Measurements from ENCODE around the gene CERCAM. TPM values are rescaled to one million over a fixed set of nuclear protein-coding genes. Genes with fewer than 3 reads are reported as not detected.

The CERCAM gene
- total and polyA plus RNA-seq, 2 of the 13 experiments (the other 11 are each of a cell fraction or from before 2014, with no cell fraction given), result 9.0 to 17.1 TPM

- Histone ChIP-seq H3K9ac (ENCODE audit: insufficient read depth, low read depth, low read length) (no peak overlapping the region), H3K27ac (ENCODE audit: extremely low read length, insufficient read depth, low read length) (no peak overlapping the region), H4K20me1 (ENCODE audit: insufficient read depth, low read length) (no peaks in the 10 kb centered on the region), H3K79me2 (ENCODE audit: insufficient read depth, low read length) (no peaks in the 10 kb centered on the region), H3K4me1 (ENCODE audit: insufficient read depth, low read length) (no peaks in the 10 kb centered on the region), H2AFZ (ENCODE audit: low read length) (no peak overlapping the region), H3K27me3 (ENCODE audit: control insufficient read depth in 1 of 2, insufficient read depth in 2 of 2, low read length in 2 of 2) (no peaks in the 10 kb centered on the region), H3K4me2 (ENCODE audit: low read depth, low read length) (no peak overlapping the region), H3K9me3 (ENCODE audit: low read length) (no peaks in the 10 kb centered on the region), H3K4me3 (replicated peaks in 1 of 3; ENCODE audit: insufficient read depth in 1 of 3, low read depth in 2 of 3, low read length in 3 of 3) (no peak overlapping the region), H3K36me3 (replicated peaks in 1 of 2; ENCODE audit: control insufficient read depth in 1 of 2, insufficient read depth in 2 of 2, low read length in 2 of 2) (no peaks in the 10 kb centered on the region)
- DNase-seq (ENCODE audit: low spot score), result no peak
- peak; percentile 22; the same call in 1 of the 3 replicates for ATAC-seq
- intact Hi-C loops (cut with micrococcal nuclease; ENCODE audit: unreplicated experiment) (no loop called here), in situ Hi-C loops (cut with HindIII; ENCODE audit: extremely low pct_ligation_motif_present, low pct_unique_long_range_greater_than_20kb) (no loop called here)
- ChIA-PET POLR2A (interaction anchor here (0.8 kb wide), 1 partner anchor 9 kb away, joined by 3 read pairs; the partner anchor contains the start of gene CERCAM), CTCF (ENCODE audit: low intra/inter-chr PET ratio, low total read pairs) (no interaction called here)
- FAIRE-seq, result no peak
- no TSS peak for BruUV-seq (replicated peaks)
- WGBS (ENCODE audit: low lambda C conversion rate), result 92% methylated on average over 13 of the region's 13 CpGs
- TF ChIP-seq, protein P1, sequence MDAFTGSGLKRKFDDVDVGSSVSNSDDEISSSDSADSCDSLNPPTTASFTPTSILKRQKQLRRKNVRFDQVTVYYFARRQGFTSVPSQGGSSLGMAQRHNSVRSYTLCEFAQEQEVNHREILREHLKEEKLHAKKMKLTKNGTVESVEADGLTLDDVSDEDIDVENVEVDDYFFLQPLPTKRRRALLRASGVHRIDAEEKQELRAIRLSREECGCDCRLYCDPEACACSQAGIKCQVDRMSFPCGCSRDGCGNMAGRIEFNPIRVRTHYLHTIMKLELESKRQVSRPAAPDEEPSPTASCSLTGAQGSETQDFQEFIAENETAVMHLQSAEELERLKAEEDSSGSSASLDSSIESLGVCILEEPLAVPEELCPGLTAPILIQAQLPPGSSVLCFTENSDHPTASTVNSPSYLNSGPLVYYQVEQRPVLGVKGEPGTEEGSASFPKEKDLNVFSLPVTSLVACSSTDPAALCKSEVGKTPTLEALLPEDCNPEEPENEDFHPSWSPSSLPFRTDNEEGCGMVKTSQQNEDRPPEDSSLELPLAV (CRISPR knock-in tag; conservative IDR thresholded peaks at IDR 0.05; ENCODE audit: low read depth), result no peak
- TF ChIP-seq ZNF354B (CRISPR knock-in tag; IDR thresholded peaks at IDR 0.05) (no peak), CHCHD3 (CRISPR knock-in tag; IDR thresholded peaks at IDR 0.05) (no peak)
Measured at GRCh38 chr9:128429513-128430086, 8.9 kb downstream of the CERCAM start.

DNA sequence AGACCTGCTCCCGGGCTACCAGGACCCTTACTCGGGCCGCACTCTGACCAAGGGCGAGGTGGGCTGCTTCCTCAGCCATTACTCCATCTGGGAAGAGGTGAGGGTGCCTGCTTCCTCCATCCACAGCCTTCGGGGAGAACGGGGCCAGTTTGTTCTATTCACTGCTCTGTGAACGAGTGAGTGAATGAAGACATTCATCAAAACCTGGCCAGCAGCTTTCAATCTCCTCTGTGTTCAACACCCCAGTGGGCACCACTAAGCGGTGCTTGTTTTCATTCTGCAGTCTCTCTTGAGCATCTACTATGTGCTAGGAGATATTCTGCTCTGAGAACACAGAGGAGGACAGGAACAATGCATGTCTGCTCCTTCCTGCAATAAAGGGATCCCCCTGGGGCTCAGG, 10.6 kb downstream of the CERCAM start:
- intact Hi-C loops (cut with micrococcal nuclease; ENCODE audit: unreplicated experiment) (no loop called here), in situ Hi-C loops (cut with HindIII; ENCODE audit: extremely low pct_ligation_motif_present, low pct_unique_long_range_greater_than_20kb) (no loop called here)
- ChIA-PET POLR2A (no interaction called here), CTCF (ENCODE audit: low intra/inter-chr PET ratio, low total read pairs) (no interaction called here)
- no peak overlapping the region for H2AFZ ChIP-seq (ENCODE audit: low read length)
- no peak overlapping the region for H3K4me3 ChIP-seq (replicated peaks in 1 of 3; ENCODE audit: insufficient read depth in 1 of 3, low read depth in 2 of 3, low read length in 3 of 3)
- DNase-seq (ENCODE audit: low spot score) (no peak), FAIRE-seq (no peak), ATAC-seq (no peak)
- BruUV-seq (replicated peaks), result no TSS peak
- H3K27ac ChIP-seq (ENCODE audit: extremely low read length, insufficient read depth, low read length), result no peak overlapping the region
- H3K9ac ChIP-seq (ENCODE audit: insufficient read depth, low read depth, low read length), result no peak overlapping the region
- H3K36me3 ChIP-seq (replicated peaks in 1 of 2; ENCODE audit: control insufficient read depth in 1 of 2, insufficient read depth in 2 of 2, low read length in 2 of 2), result no peaks in the 10 kb centered on the region
- no peaks in the 10 kb centered on the region for H3K27me3 ChIP-seq (ENCODE audit: control insufficient read depth in 1 of 2, insufficient read depth in 2 of 2, low read length in 2 of 2)
- H3K4me2 ChIP-seq (ENCODE audit: low read depth, low read length), result no peak overlapping the region
- H3K4me1 ChIP-seq (ENCODE audit: insufficient read depth, low read length), result no peaks in the 10 kb centered on the region
- no peaks in the 10 kb centered on the region for H3K9me3 ChIP-seq (ENCODE audit: low read length)
- TF ChIP-seq ZNF687 (CRISPR knock-in tag; IDR thresholded peaks at IDR 0.05) (no peak), ZNF674 (CRISPR knock-in tag; IDR thresholded peaks at IDR 0.05; ENCODE audit: low read depth) (no peak), ZNF567 (CRISPR knock-in tag; IDR thresholded peaks at IDR 0.05; ENCODE audit: borderline replicate concordance) (no peak), ZNF326 (CRISPR knock-in tag; IDR thresholded peaks at IDR 0.05; ENCODE audit: borderline replicate concordance) (no peak), SP2 (CRISPR knock-in tag; IDR thresholded peaks at IDR 0.05) (no peak), GATAD2A (CRISPR knock-in tag; IDR thresholded peaks at IDR 0.05) (no peak), ZKSCAN1 (IDR thresholded peaks at IDR 0.05; ENCODE audit: low read length) (no peak), ZNF121 (CRISPR knock-in tag; IDR thresholded peaks at IDR 0.05) (no peak)
- H3K79me2 ChIP-seq (ENCODE audit: insufficient read depth, low read length), result no peaks in the 10 kb centered on the region
- H4K20me1 ChIP-seq (ENCODE audit: insufficient read depth, low read length), result no peaks in the 10 kb centered on the region
- 100% methylated on average over 4 of the region's 8 CpGs for WGBS (ENCODE audit: low lambda C conversion rate)

All from HepG2 (cell line).